IPS DF 6.9 (cell line): ENCODE results near the gene CFAP77.

ENCODE experiments used
- DNase-seq: peaks from one replicate; pipeline ENCODE4 v3.0.0-alpha.2; 2013; ENCODE audit warnings: low read depth, low spot score
- H3K27ac ChIP-seq: one replicate; pipeline ENCODE4 v1.5.1; 2013; ENCODE audit warnings: low read length, control low read depth
- H3K27me3 ChIP-seq: 2 replicates; pipeline ENCODE4 v1.6.1; 2013; ENCODE audit warnings: mild to moderate bottlenecking, low read length; ENCODE audit not compliant: control insufficient read depth, insufficient read depth
- H3K36me3 ChIP-seq: 2 replicates; pipeline ENCODE4 v1.6.1; 2013; ENCODE audit warnings: low read length; ENCODE audit not compliant: control insufficient read depth, insufficient read depth
- H3K4me1 ChIP-seq: 2 replicates; pipeline ENCODE4 v1.6.1; 2013; ENCODE audit warnings: low read length; ENCODE audit not compliant: control insufficient read depth, insufficient read depth
- H3K4me3 ChIP-seq: 2 replicates; pipeline ENCODE4 v1.5.1; 2013; ENCODE audit warnings: mild to moderate bottlenecking, low read length
- H3K9me3 ChIP-seq: 2 replicates; pipeline ENCODE4 v1.6.1; 2013; ENCODE audit warnings: low read length, inconsistent platforms; ENCODE audit not compliant: control insufficient read depth, insufficient read depth
- WGBS: extraction: QIAGEN DNeasy Blood & Tissue Kit; methylation state at CpG from one replicate; pipeline ENCODE4 v1.1.7; 2013; ENCODE audit warnings: mixed read lengths, missing lambda C conversion rate; ENCODE audit not compliant: insufficient read length, insufficient coverage; 5-methylcytosine and 5-hydroxymethylcytosine counted together

CFAP77 gene

DNA sequence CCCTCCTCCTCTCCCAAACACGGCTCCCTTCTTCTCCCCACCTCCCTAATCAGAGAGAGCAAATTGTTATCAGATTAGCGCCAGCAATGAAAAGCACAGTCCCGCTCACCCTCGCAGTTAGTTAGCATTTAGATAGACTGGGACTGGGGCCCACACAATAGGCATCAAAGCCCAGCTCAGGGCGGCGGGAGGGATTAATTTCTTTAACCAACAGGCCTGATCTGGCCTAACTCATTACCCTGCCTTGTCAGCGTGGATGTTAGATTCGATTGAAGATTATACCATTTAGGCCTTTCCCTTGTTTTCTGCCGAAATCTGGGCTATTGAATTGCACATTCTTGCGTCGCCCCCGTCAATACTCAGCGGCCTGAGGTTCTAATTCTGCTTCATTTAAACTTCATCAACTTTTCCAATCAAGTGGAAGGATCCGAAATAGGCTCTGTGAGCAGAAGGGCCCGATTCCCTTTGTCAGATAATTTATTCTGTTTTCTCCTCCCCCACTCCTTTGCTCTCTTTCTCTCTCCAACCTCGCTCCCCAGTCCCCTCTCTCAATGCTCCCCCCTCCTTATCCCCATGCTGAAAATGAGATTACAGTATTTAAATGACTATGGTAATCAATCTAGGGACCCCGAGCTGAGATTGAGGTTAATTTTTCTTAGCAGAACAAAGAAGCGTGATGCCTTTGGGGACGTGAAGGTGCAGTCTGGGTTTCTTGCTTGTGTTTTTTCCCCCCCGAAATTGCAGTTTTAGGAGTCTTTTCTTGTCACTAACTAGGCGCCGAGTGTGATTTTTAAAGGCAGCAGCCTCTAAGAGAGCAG lies 15.1 kb downstream of the CFAP77 start:
- no CpG with 5 or more reads among the region's 22 CpGs for WGBS
- no peak overlapping the region for H3K4me3 ChIP-seq
- no peak overlapping the region for H3K27ac ChIP-seq
- H3K9me3 ChIP-seq = no peaks in the 10 kb centered on the region
- H3K4me1 ChIP-seq = peaks cover 2% of the 10 kb centered on the region; the same call in 1 of the 2 replicates
- H3K36me3 ChIP-seq = no peaks in the 10 kb centered on the region
- no peaks in the 10 kb centered on the region for H3K27me3 ChIP-seq
- DNase-seq = no peak

GRCh38 chr9:132425675-132426062 lies 15.7 kb downstream of the CFAP77 start:
- Histone ChIP-seq H3K36me3 (no peaks in the 10 kb centered on the region), H3K4me1 (peaks cover 2% of the 10 kb centered on the region; the same call in 1 of the 2 replicates), H3K27me3 (no peaks in the 10 kb centered on the region), H3K4me3 (no peak overlapping the region), H3K9me3 (no peaks in the 10 kb centered on the region), H3K27ac (no peak overlapping the region)
- WGBS = no CpG with 5 or more reads among the region's 7 CpGs
- DNase-seq = no peak

GRCh38 chr9:132426639-132427414 lies 16.8 kb downstream of the CFAP77 start:
- no CpG with 5 or more reads among the region's 17 CpGs for WGBS
- H3K9me3 ChIP-seq = no peaks in the 10 kb centered on the region
- H3K27me3 ChIP-seq = no peaks in the 10 kb centered on the region
- peaks cover 2% of the 10 kb centered on the region; the same call in 1 of the 2 replicates for H3K4me1 ChIP-seq
- no peak for DNase-seq
- H3K27ac ChIP-seq = no peak overlapping the region
- no peaks in the 10 kb centered on the region for H3K36me3 ChIP-seq
- H3K4me3 ChIP-seq = no peak overlapping the region

DNA sequence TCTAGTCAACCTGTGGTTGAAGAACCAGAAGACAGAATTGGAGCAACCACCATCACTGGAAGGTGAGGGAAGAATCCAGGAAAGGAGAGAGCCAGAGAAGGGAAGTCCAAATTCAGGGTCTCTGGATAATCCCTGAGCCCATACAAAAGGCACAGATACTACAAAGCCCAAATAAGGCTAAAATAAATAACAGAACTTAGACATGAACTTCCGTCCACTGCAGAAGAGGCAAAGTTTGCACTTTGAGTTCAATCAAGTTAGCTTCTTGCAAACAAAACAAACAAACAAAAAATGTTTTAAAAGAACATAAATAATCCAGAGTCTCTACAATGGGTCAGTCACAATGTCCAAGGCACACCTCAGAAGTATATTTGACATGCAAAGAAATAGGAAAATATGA lies 21.0 kb downstream of the CFAP77 start:
- WGBS = no CpG with 5 or more reads among the region's 1 CpG
- no peaks in the 10 kb centered on the region for H3K9me3 ChIP-seq
- H3K4me3 ChIP-seq = no peak overlapping the region
- H3K4me1 ChIP-seq = no peaks in the 10 kb centered on the region
- H3K27ac ChIP-seq = no peak overlapping the region
- DNase-seq = no peak
- no peaks in the 10 kb centered on the region for H3K27me3 ChIP-seq
- H3K36me3 ChIP-seq = no peaks in the 10 kb centered on the region

GRCh38 chr9:132434881-132435280 lies 24.9 kb downstream of the CFAP77 start:
- no peak overlapping the region for H3K27ac ChIP-seq
- no CpG with 5 or more reads among the region's 10 CpGs for WGBS

GRCh38 chr9:132439153-132439552 lies 29.1 kb downstream of the CFAP77 start:
- no CpG with 5 or more reads among the region's 4 CpGs for WGBS
- H3K27ac ChIP-seq = no peak overlapping the region
- H3K36me3 ChIP-seq = no peaks in the 10 kb centered on the region
- no peaks in the 10 kb centered on the region for H3K4me1 ChIP-seq
- no peaks in the 10 kb centered on the region for H3K9me3 ChIP-seq
- no peak overlapping the region for H3K4me3 ChIP-seq
- no peak for DNase-seq
- no peaks in the 10 kb centered on the region for H3K27me3 ChIP-seq

More at GRCh38 chr9:132434881-132435280, 24.9 kb downstream of the CFAP77 start:
- H3K36me3 ChIP-seq = no peaks in the 10 kb centered on the region
- no peak for DNase-seq
- H3K4me3 ChIP-seq = no peak overlapping the region
- no peaks in the 10 kb centered on the region for H3K9me3 ChIP-seq
- no peaks in the 10 kb centered on the region for H3K27me3 ChIP-seq
- no peaks in the 10 kb centered on the region for H3K4me1 ChIP-seq

DNA sequence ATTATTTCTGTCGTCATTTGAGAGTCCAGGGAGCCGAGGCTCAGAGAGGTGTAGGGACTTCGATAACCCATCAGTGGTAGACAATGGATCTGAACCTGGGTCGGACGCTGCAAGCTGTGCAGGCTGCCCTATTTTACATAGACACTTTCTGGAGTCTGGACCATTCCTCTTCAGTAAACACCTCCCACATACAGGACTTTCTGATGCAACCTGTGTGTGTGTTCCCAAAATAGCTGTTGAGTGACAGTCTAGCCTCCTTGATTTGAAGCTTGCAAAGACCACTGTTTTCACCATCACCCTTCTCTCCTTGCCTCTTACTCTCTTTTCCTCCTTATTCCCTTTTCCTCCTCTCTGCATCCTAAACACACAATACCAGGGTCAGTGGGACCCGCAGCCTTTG lies 30.7 kb downstream of the CFAP77 start:
- no peak for DNase-seq
- WGBS = no CpG with 5 or more reads among the region's 6 CpGs
- no peaks in the 10 kb centered on the region for H3K36me3 ChIP-seq
- no peaks in the 10 kb centered on the region for H3K27me3 ChIP-seq
- H3K4me1 ChIP-seq = no peaks in the 10 kb centered on the region
- H3K4me3 ChIP-seq = no peak overlapping the region
- H3K9me3 ChIP-seq = no peaks in the 10 kb centered on the region
- H3K27ac ChIP-seq = no peak overlapping the region

DNA sequence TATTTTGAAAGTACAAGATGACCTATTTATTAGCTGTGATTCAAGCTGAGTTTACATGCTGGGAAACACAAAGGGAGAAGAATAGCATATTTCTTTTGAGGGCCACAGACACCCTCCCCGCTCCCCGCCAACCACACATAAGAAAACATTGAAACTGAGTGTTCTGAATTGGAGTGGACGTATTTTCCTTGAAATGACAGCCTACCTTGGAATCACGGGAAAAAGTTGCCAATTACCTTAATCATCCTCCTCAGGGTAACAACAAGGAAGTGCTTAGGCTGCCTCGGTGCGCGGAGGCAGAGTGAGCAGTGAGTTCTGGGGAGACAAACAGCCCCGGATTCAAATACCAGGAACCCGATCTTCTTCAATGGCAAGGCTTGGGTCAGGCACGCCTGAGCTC lies 31.4 kb downstream of the CFAP77 start:
- H3K27me3 ChIP-seq = no peaks in the 10 kb centered on the region
- WGBS = no CpG with 5 or more reads among the region's 10 CpGs
- no peaks in the 10 kb centered on the region for H3K4me1 ChIP-seq
- no peak overlapping the region for H3K27ac ChIP-seq
- no peaks in the 10 kb centered on the region for H3K9me3 ChIP-seq
- no peak for DNase-seq
- no peaks in the 10 kb centered on the region for H3K36me3 ChIP-seq
- H3K4me3 ChIP-seq = no peak overlapping the region

DNA sequence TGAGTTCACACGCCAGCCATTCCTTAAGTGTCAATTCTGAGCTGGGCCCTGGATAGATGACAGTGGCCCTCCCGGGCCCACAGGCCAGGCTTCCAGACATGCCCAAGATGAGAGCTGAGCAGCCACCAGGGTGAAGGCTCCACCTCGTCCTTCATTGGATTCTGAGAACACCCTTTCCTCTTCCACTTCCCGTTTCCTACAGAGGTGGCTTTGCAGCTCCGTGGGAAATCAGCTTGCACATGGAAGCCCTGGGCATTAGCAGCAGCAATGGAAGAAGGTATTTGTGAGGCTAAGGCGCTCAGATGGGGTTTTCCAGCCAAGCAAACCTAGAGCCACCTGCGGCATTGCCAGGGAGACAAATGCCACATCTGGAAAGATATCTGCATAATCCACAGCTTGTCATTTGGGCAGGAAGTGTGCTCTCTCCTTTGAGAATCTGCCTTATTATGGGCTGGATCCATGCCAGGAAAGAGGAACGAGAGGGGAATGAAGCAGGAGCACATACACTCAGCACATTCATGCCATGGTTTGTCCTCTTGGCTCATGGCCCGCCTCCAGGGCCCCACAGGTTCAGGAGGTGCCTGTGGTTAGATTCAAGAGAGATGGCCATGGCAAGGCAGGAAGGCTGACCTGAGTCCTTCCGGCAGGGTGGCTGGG lies 34.1 kb downstream of the CFAP77 start:
- Histone ChIP-seq H3K4me3 (no peak overlapping the region), H3K9me3 (no peaks in the 10 kb centered on the region), H3K36me3 (no peaks in the 10 kb centered on the region), H3K4me1 (peaks cover 3% of the 10 kb centered on the region; the same call in 1 of the 2 replicates), H3K27me3 (no peaks in the 10 kb centered on the region), H3K27ac (no peak overlapping the region)
- no CpG with 5 or more reads among the region's 10 CpGs for WGBS
- DNase-seq = no peak

- DNase-seq = no peak
Observed at GRCh38 chr9:132446887-132447286, 36.9 kb downstream of the CFAP77 start.

More at GRCh38 chr9:132446887-132447286, 36.9 kb downstream of the CFAP77 start:
- Histone ChIP-seq H3K27me3 (no peaks in the 10 kb centered on the region), H3K4me3 (no peak overlapping the region), H3K9me3 (no peaks in the 10 kb centered on the region), H3K4me1 (peaks cover 3% of the 10 kb centered on the region; the same call in 1 of the 2 replicates), H3K36me3 (no peaks in the 10 kb centered on the region), H3K27ac (no peak overlapping the region)
- WGBS = no CpG with 5 or more reads among the region's 3 CpGs
